Loucy (cell line): ENCODE results near the gene CNIH3.
A peak's percentile ranks its signal among the peaks of the same experiment; 100 is the strongest.

Source experiments
- H2AFZ ChIP-seq: fragments of 200-600 bp; sonication (generic); 2 replicates; pipeline ENCODE4 v1.6.0; 2016; ENCODE audit warnings: antibody characterized with exemption, mild to moderate bottlenecking, low read length, moderate library complexity
- H3F3A ChIP-seq: fragments of 200-600 bp; 2 replicates; pipeline ENCODE4 v1.6.0; 2016; ENCODE audit warnings: antibody characterized with exemption, low read depth, mild to moderate bottlenecking
- H3K27me3 ChIP-seq: fragments of 200-600 bp; sonication (generic); 2 replicates; pipeline ENCODE4 v1.6.1; 2014; ENCODE audit warnings: low read length, mild to moderate bottlenecking; ENCODE audit not compliant: insufficient read depth, poor library complexity, severe bottlenecking
- H3K36me3 ChIP-seq: fragments of 200-600 bp; sonication (generic); 2 replicates; pipeline ENCODE4 v1.6.1; 2016; ENCODE audit warnings: low read length; ENCODE audit not compliant: insufficient read depth
- H3K4me1 ChIP-seq: fragments of 200-600 bp; sonication (generic); 2 replicates; pipeline ENCODE4 v1.5.1; 2014; ENCODE audit warnings: low read length, mild to moderate bottlenecking; ENCODE audit not compliant: insufficient read depth, poor library complexity, severe bottlenecking
- H3K4me2 ChIP-seq: fragments of 200-600 bp; sonication (generic); 2 replicates; pipeline ENCODE4 v1.6.0; 2014; ENCODE audit warnings: antibody characterized with exemption, low read length, low read depth, mild to moderate bottlenecking; ENCODE audit not compliant: poor library complexity, severe bottlenecking
- H3K4me3 ChIP-seq: fragments of 200-600 bp; sonication (generic); 2 replicates; pipeline ENCODE4 v1.5.1; 2014; ENCODE audit warnings: low read length, mild to moderate bottlenecking, mixed read lengths; ENCODE audit not compliant: poor library complexity, severe bottlenecking
- H3K79me2 ChIP-seq: fragments of 200-600 bp; sonication (generic); 2 replicates; pipeline ENCODE4 v1.6.1; 2014; ENCODE audit warnings: low read length; ENCODE audit not compliant: insufficient read depth
- H3K9ac ChIP-seq: fragments of 200-600 bp; sonication (generic); 2 replicates; pipeline ENCODE4 v1.6.0; 2014; ENCODE audit warnings: mild to moderate bottlenecking, low read depth, low read length, moderate library complexity; ENCODE audit not compliant: poor library complexity, severe bottlenecking
- H3K9me2 ChIP-seq: fragments of 200-600 bp; sonication (generic); replicated peaks from 2 replicates; pipeline ENCODE4 v1.6.1; 2016; ENCODE audit warnings: low read depth, low read length, mixed read lengths
- H3K9me3 ChIP-seq: fragments of 200-600 bp; sonication (generic); 2 replicates; pipeline ENCODE4 v1.6.1; 2014; ENCODE audit warnings: mild to moderate bottlenecking, antibody characterized with exemption, low read length, low read depth; ENCODE audit not compliant: insufficient read depth
- H4K20me1 ChIP-seq: fragments of 200-600 bp; sonication (generic); 2 replicates; pipeline ENCODE4 v1.6.0; 2014; ENCODE audit warnings: antibody characterized with exemption, low read length, mild to moderate bottlenecking; ENCODE audit not compliant: insufficient read depth, poor library complexity, severe bottlenecking
- CTCF ChIP-seq: fragments of 200-600 bp; sonication (generic); conservative IDR thresholded peaks from 2 replicates; pipeline ENCODE4 v1.5.1; 2014; ENCODE audit warnings: mild to moderate bottlenecking, antibody characterized with exemption, low read length
- EZH2phosphoT487 ChIP-seq: fragments of 200-600 bp; IDR thresholded peaks from 2 replicates; pipeline ENCODE4 v1.6.1; 2018; ENCODE audit warnings: antibody characterized with exemption, mild to moderate bottlenecking, moderate library complexity, borderline replicate concordance

The CNIH3 gene

GRCh38 chr1:224783006-224783651 lies 167.0 kb downstream of the CNIH3 start:
- Histone ChIP-seq H3K9me3 (no peaks in the 10 kb centered on the region; the same call in 1 of the 2 replicates), H3K4me1 (peaks cover 27% of the 10 kb centered on the region), H3K27me3 (no peaks in the 10 kb centered on the region), H4K20me1 (no peaks in the 10 kb centered on the region), H3F3A (no peaks in the 10 kb centered on the region), H2AFZ (no peak overlapping the region), H3K9me2 (no peaks in the 10 kb centered on the region), H3K36me3 (no peaks in the 10 kb centered on the region), H3K9ac (peak overlapping the region; percentile 29), H3K79me2 (no peaks in the 10 kb centered on the region), H3K4me3 (peak overlapping the region; percentile 24), H3K4me2 (peak overlapping the region; percentile 58)
- no peak for TF ChIP-seq EZH2phosphoT487
- TF ChIP-seq CTCF: no peak

- peak overlapping the region; percentile 12 for H3K4me2 ChIP-seq
These were observed 168.3 kb downstream of the CNIH3 start for GRCh38 chr1:224784265-224785039.

GRCh38 chr1:224785040-224785328 lies 168.9 kb downstream of the CNIH3 start:
- Histone ChIP-seq H3K9me3 (no peaks in the 10 kb centered on the region; the same call in 1 of the 2 replicates), H3K79me2 (no peaks in the 10 kb centered on the region), H3K4me3 (no peak overlapping the region), H3K9me2 (no peaks in the 10 kb centered on the region), H2AFZ (no peak overlapping the region), H4K20me1 (no peaks in the 10 kb centered on the region), H3K9ac (no peak overlapping the region), H3K4me2 (peak overlapping the region; percentile 12), H3F3A (no peaks in the 10 kb centered on the region), H3K36me3 (no peaks in the 10 kb centered on the region), H3K27me3 (no peaks in the 10 kb centered on the region), H3K4me1 (peaks cover 27% of the 10 kb centered on the region)
- TF ChIP-seq EZH2phosphoT487 (no peak), CTCF (no peak)

More at GRCh38 chr1:224784265-224785039, 168.3 kb downstream of the CNIH3 start:
- Histone ChIP-seq H3K9me3 (no peaks in the 10 kb centered on the region; the same call in 1 of the 2 replicates), H3K79me2 (no peaks in the 10 kb centered on the region), H3F3A (no peaks in the 10 kb centered on the region), H3K9me2 (no peaks in the 10 kb centered on the region), H3K9ac (no peak overlapping the region), H3K4me1 (peaks cover 27% of the 10 kb centered on the region), H3K4me3 (no peak overlapping the region), H4K20me1 (no peaks in the 10 kb centered on the region), H3K27me3 (no peaks in the 10 kb centered on the region), H2AFZ (peak overlapping the region; percentile 46; the same call in 1 of the 2 replicates), H3K36me3 (no peaks in the 10 kb centered on the region)
- TF ChIP-seq EZH2phosphoT487: no peak
- TF ChIP-seq CTCF: no peak
